OCI-LY7 (cell line): ENCODE results near the gene TPBGL.

Experiments
- CTCF ChIP-seq: fragments of 200-600 bp; sonication (generic); conservative IDR thresholded peaks from 2 replicates; pipeline ENCODE4 v1.5.1; 2014; ENCODE audit warnings: mild to moderate bottlenecking, antibody characterized with exemption, low read length, moderate library complexity, mixed read lengths
- EZH2phosphoT487 ChIP-seq: fragments of 200-600 bp; sonication (generic); IDR thresholded peaks from 2 replicates; pipeline ENCODE4 v1.6.1; 2018; ENCODE audit warnings: low read depth, borderline replicate concordance, mild to moderate bottlenecking, mixed run types, antibody characterized with exemption, low read length, moderate library complexity, mixed read lengths

DNA sequence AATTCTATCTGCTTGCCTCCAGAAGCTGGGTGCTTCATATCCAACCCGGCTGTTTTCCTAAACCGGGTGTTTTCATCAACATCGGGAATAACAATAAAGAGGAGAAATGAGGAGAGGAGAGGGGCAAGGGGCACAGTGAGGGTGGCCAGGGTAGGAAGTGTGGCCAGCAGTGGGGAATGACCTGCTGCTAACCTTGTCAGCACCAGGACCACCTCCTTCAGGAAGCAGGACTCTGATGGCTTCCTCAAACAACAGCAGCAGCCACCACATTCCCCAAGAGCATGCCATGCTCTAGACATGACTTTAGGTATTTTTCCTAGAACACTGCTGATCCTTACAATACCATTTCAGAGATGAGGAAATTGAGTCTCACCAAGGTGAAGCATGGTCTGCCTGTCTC is 52.4 kb downstream of the TPBGL start:
- TF ChIP-seq CTCF (no peak), EZH2phosphoT487 (no peak)
